ENCODE measurements around the gene CACNA1H. TPM values are rescaled to one million over a fixed set of nuclear protein-coding genes. Genes with fewer than 3 reads are reported as not detected.

CACNA1H gene
- total and polyA plus RNA-seq, 2 donors (not counting 3 experiments of a cell fraction or from before 2014, with no cell fraction given) = 0.03 TPM; not detected in 1

- Histone ChIP-seq H3K4me3 (replicated peaks in 1 of 3; ENCODE audit: insufficient read depth in 1 of 3, low read depth in 1 of 3, low read length in 3 of 3) (no peak overlapping the region), H3K27me3 (ENCODE audit: control insufficient read depth in 2 of 2, insufficient read depth in 2 of 2, low read length in 2 of 2) (no peaks in the 10 kb centered on the region), H3K4me2 (ENCODE audit: insufficient read depth, low read length) (no peak overlapping the region), H2AFZ (ENCODE audit: low read depth, low read length) (no peak overlapping the region), H3K36me3 (ENCODE audit: control insufficient read depth in 2 of 2, extremely low read depth in 1 of 2, insufficient read depth in 2 of 2, low read length in 2 of 2) (no peaks in the 10 kb centered on the region), H3K9ac (replicated peaks; ENCODE audit: extremely low read depth, insufficient read depth, low read length) (no peak overlapping the region), H3K9me1 (replicated peaks; ENCODE audit: control insufficient read depth, extremely low read depth, insufficient read depth, low read length) (no peaks in the 10 kb centered on the region), H3K27ac (ENCODE audit: insufficient read depth, low read depth, low read length) (no peak overlapping the region), H3K79me2 (ENCODE audit: control insufficient read depth, insufficient read depth, low read length) (no peaks in the 10 kb centered on the region), H4K20me1 (replicated peaks; ENCODE audit: control insufficient read depth, extremely low read depth, insufficient read depth, low read length) (no peaks in the 10 kb centered on the region), H3K4me1 (ENCODE audit: control insufficient read depth, extremely low read depth, insufficient read depth, low read length) (no peaks in the 10 kb centered on the region), H3K9me3 (replicated peaks; ENCODE audit: control insufficient read depth, insufficient read depth, low read length) (no peaks in the 10 kb centered on the region)
- ChIA-PET CTCF (no interaction called here), POLR2A (no interaction called here)
- no peak for FAIRE-seq
- intact Hi-C loops (cut with micrococcal nuclease) (no loop called here), dilution Hi-C loops (cut with MboI; ENCODE audit: extremely low pct_ligation_motif_present, low sequenced_read_pairs) (no loop called here)
- DNase-seq (ENCODE audit: low read depth, low spot score) = no peak
- TF ChIP-seq MYC (IDR thresholded peaks at IDR 0.05; ENCODE audit: low read depth, low read length) (no peak), EZH2 (IDR thresholded peaks at IDR 0.05; ENCODE audit: borderline replicate concordance, low read depth, low read length, severe bottlenecking) (no peak), POLR2A (IDR thresholded peaks at IDR 0.05; ENCODE audit: low read depth, low read length) (no peak), JUN (IDR thresholded peaks at IDR 0.05; ENCODE audit: borderline replicate concordance, insufficient read depth, insufficient read length, low read depth) (no peak), CTCF (IDR thresholded peaks at IDR 0.05; ENCODE audit: extremely low read depth in 1 of 2, insufficient read depth in 1 of 2, low read depth in 1 of 2, low read length in 2 of 2) (no peak), MAX (IDR thresholded peaks at IDR 0.05; ENCODE audit: insufficient read depth, insufficient read length) (no peak), GATA2 (IDR thresholded peaks at IDR 0.05; ENCODE audit: insufficient read depth, insufficient read length, low read depth, low read length) (no peak), FOS (IDR thresholded peaks at IDR 0.05; ENCODE audit: borderline replicate concordance, insufficient read depth, low read length) (no peak), POLR2AphosphoS5 (IDR thresholded peaks at IDR 0.05; ENCODE audit: insufficient read depth, low read depth, low read length) (no peak)
- no TSS peak for BruUV-seq (replicated peaks)
Measured at GRCh38 chr16:1141191-1141590, 11.7 kb upstream of the CACNA1H start.

Measured in endothelial cell of umbilical vein (primary cell).